CD4-positive, alpha-beta T cell (primary cell): Measurements from ENCODE around the gene MAN1A2. TPM values are rescaled to one million over a fixed set of nuclear protein-coding genes. Genes with fewer than 3 reads are reported as not detected.
A peak's percentile ranks its signal among the peaks of the same experiment; 100 is the strongest.

ENCODE experiments used
- ATAC-seq: fragments of 200-7000 bp; cut with Tn5 transposase; one replicate; pipeline ENCODE4 v1.10.0; 2022; ENCODE audit warnings: mild to moderate bottlenecking; ENCODE audit not compliant: poor library complexity
- CTCF ChIA-PET: fragments of 350-600 bp; sonication (Branson Sonifier 250); formaldehyde crosslinking; loops from one replicate; lab custom pipeline; 2021; ENCODE audit warnings: antibody characterized with exemption, inconsistent platforms; lab: Charles Lee
- POLR2A ChIA-PET: fragments of 350-600 bp; sonication (Branson Sonifier 250); formaldehyde crosslinking; loops from one replicate; lab custom pipeline; 2021; ENCODE audit warnings: antibody characterized with exemption, inconsistent platforms; lab: Charles Lee
- DNase-seq, 14 experiments: peaks; one replicate each; pipeline ENCODE4 v3.0.0-alpha.2; 2013 to 2020; ENCODE audit warnings: mixed read lengths in 2 of 14
- H3K27ac ChIP-seq, 2 donors: one replicate each; pipeline versions ENCODE4 v1.5.1 to v1.7.0; 2013; ENCODE audit warnings: low read length in 2 of 2, low read depth in 1 of 2, mild to moderate bottlenecking in 1 of 2
- H3K27me3 ChIP-seq, 2 experiments: 1 replicate in 1 of 2; 2 replicates in 1 of 2; pipeline versions ENCODE4 v1.6.1 to v1.7.0; 2013; ENCODE audit warnings: low read length in 2 of 2, control low read depth in 1 of 2, mild to moderate bottlenecking in 1 of 2, moderate library complexity in 1 of 2; ENCODE audit not compliant: insufficient read depth in 2 of 2, control insufficient read depth in 1 of 2
- H3K36me3 ChIP-seq: one replicate; pipeline ENCODE4 v1.6.1; 2013; ENCODE audit warnings: low read length, control low read depth; ENCODE audit not compliant: insufficient read depth
- H3K4me1 ChIP-seq: one replicate; pipeline ENCODE4 v1.6.1; 2013; ENCODE audit warnings: low read length, control low read depth; ENCODE audit not compliant: insufficient read depth
- H3K4me3 ChIP-seq: one replicate; pipeline ENCODE4 v1.5.1; 2013; ENCODE audit warnings: mild to moderate bottlenecking, low read length, moderate library complexity
- H3K9me3 ChIP-seq, 2 experiments: 1 replicate in 1 of 2; 2 replicates in 1 of 2; pipeline versions ENCODE4 v1.6.1 to v1.7.0; 2013; ENCODE audit warnings: low read length in 2 of 2, mild to moderate bottlenecking in 2 of 2, control low read depth in 1 of 2, moderate library complexity in 1 of 2; ENCODE audit not compliant: control insufficient read depth in 1 of 2, insufficient read depth in 1 of 2
- H3K27ac Mint-ChIP-seq: one replicate; pipeline ENCODE4 v1.8.0; 2020; ENCODE audit warnings: mixed read lengths
- H3K27me3 Mint-ChIP-seq: one replicate; pipeline ENCODE4 v1.8.0; 2021; ENCODE audit warnings: mixed read lengths
- H3K36me3 Mint-ChIP-seq: one replicate; pipeline ENCODE4 v1.8.0; 2021; ENCODE audit warnings: low read depth, mixed read lengths
- H3K4me1 Mint-ChIP-seq: one replicate; pipeline ENCODE4 v1.8.0; 2021; ENCODE audit warnings: low read depth, mixed read lengths
- H3K4me3 Mint-ChIP-seq: one replicate; pipeline ENCODE4 v1.8.0; 2020; ENCODE audit warnings: mild to moderate bottlenecking, mixed read lengths
- H3K9me3 Mint-ChIP-seq: one replicate; pipeline ENCODE4 v1.8.0; 2020; ENCODE audit warnings: mixed read lengths
- intact Hi-C, 2 experiments: fragments of 100-400 bp; cut with DNase I in 1 of 2; cut with micrococcal nuclease in 1 of 2; formaldehyde crosslinking; loops; one replicate each; pipeline versions ENCODE4 v1.15.1 to v1.9.0; 2023 to 2025; cut with DNase I, micrococcal nuclease
- total RNA-seq, 174 experiments: library from RNA in 2 of 174; stranded (reverse) in 2 of 174; gene quantifications; one replicate each; pipeline ENCODE4 v1.2.3 and lab custom pipeline; 2021 to 2026
- TF ChIP-seq, protein P1 (sequence below): fragments of 200-600 bp; IDR thresholded peaks from one replicate; pipeline ENCODE4 v1.8.0; 2022; ENCODE audit warnings: antibody characterized with exemption, mild to moderate bottlenecking

Gene MAN1A2
- total RNA-seq, 2 experiments from 2014 or later, result 45.6 to 49.7 TPM

DNA sequence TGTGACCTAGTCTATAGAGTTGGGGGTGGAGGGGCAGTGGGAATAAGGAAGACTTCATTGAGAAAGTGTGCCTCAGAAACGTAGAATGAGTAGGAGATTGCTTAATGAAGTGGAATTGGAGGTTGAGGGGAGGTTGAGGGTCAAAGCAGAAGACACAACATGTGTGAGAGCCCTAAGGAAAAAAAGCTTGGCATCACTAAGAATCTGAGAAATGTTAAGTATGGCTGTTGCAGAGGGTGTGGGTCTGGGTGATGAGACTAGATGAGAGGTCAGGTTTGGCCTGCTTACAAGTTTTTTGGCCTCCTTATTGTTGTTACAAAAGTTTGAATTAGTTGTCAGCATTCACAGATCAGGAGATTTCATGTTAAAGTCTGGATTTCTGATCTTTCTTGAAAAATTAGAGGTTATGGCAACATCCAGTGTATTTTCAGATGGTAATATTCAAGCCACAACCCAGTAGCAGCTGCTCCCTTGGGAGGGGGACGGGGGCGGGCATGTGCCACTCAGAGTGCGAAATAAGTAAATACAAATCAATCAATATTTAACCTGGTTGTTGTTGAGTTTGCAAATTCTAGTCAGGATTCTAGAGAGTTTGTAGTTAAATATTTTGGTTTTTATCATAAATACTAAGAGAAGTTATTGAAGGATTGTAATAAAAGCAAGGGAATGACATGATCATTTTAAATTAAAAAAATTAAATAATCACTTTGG lies 4.3 kb downstream of the MAN1A2 start:
- no peak for DNase-seq
- H3K36me3 Mint-ChIP-seq, result peaks cover 34% of the 10 kb centered on the region
- no peak overlapping the region for H3K27ac ChIP-seq
- TF ChIP-seq, protein P1, sequence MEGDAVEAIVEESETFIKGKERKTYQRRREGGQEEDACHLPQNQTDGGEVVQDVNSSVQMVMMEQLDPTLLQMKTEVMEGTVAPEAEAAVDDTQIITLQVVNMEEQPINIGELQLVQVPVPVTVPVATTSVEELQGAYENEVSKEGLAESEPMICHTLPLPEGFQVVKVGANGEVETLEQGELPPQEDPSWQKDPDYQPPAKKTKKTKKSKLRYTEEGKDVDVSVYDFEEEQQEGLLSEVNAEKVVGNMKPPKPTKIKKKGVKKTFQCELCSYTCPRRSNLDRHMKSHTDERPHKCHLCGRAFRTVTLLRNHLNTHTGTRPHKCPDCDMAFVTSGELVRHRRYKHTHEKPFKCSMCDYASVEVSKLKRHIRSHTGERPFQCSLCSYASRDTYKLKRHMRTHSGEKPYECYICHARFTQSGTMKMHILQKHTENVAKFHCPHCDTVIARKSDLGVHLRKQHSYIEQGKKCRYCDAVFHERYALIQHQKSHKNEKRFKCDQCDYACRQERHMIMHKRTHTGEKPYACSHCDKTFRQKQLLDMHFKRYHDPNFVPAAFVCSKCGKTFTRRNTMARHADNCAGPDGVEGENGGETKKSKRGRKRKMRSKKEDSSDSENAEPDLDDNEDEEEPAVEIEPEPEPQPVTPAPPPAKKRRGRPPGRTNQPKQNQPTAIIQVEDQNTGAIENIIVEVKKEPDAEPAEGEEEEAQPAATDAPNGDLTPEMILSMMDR, result no peak
- intact Hi-C loops, result no loop called here
- H3K4me1 Mint-ChIP-seq, result peaks cover 78% of the 10 kb centered on the region
- peak overlapping the region; percentile 59 for H3K4me3 Mint-ChIP-seq
- CTCF ChIA-PET, result no interaction called here
- peaks cover 0 to 7% of the 10 kb centered on the region in 2 experiments for H3K9me3 ChIP-seq
- H3K4me1 ChIP-seq, result peaks cover 10% of the 10 kb centered on the region
- no peaks in the 10 kb centered on the region for H3K27me3 ChIP-seq
- no peaks in the 10 kb centered on the region for H3K27me3 Mint-ChIP-seq
- POLR2A ChIA-PET, result no interaction called here
- no peak overlapping the region for H3K27ac Mint-ChIP-seq
- no peaks in the 10 kb centered on the region for H3K36me3 ChIP-seq
- no peak for ATAC-seq
- no peak overlapping the region for H3K4me3 ChIP-seq
- peaks cover 3% of the 10 kb centered on the region for H3K9me3 Mint-ChIP-seq

DNA sequence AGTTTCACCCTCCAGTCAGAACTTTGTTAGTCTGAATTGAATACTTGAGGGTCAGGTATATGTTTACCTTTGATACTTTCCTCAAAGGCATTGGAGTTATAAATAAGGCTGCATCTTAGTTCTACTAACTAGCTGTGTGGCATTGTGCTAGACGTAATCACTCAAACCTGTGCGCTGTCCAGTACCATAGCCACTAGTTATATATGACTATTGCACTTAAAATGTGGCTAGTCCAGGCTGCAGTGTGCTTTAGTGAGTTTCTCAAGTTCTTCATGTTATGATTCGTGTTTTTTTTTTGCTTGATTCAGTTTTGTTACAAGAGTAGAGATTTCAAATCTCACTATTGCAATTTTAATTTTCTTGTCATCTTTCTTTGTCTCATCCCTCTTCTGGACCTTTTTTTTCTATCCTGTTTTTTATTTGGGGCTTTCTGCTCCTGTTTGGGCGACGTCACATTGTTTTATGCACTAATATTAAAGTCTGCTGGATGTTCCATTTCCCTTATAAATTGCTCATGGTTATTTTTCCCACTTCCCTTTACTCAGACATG lies 5.7 kb downstream of the MAN1A2 start:
- intact Hi-C loops, result no loop called here
- POLR2A ChIA-PET, result no interaction called here
- H3K36me3 Mint-ChIP-seq, result peaks cover 30% of the 10 kb centered on the region

DNA sequence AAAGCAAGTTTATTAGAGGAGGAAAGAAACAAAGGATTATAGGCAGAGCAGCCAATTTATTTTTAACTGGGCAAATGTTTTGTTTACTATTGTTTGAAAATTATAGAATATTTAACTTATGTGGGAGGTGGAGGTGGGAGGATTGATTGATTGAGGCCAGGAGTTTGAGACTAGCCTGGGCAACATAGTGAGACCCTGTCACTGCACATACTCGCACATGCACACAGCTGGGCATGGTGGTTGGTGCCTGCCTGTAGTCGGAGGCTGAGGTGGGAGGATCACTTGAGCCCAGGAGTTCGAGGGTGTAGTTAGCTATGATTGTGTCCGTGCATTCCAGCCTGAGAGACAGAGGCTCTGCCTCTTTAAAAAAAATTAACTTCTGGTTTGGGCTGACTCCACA lies 6.7 kb downstream of the MAN1A2 start:
- no peak for DNase-seq
- peaks cover 10% of the 10 kb centered on the region for H3K4me1 ChIP-seq
- H3K4me3 ChIP-seq, result no peak overlapping the region
- H3K36me3 ChIP-seq, result no peaks in the 10 kb centered on the region
- H3K27me3 Mint-ChIP-seq, result no peaks in the 10 kb centered on the region
- H3K36me3 Mint-ChIP-seq, result peaks cover 28% of the 10 kb centered on the region
- H3K9me3 ChIP-seq, result peaks cover 0 to 11% of the 10 kb centered on the region in 2 experiments
- H3K27ac Mint-ChIP-seq, result peak overlapping the region; percentile 25
- TF ChIP-seq, protein P1, result no peak
- H3K4me3 Mint-ChIP-seq, result peak overlapping the region; percentile 43
- POLR2A ChIA-PET, result interaction anchor here (1.0 kb wide), 1 partner anchor 11 kb away, joined by 3 read pairs; no protein-coding TSS in a partner anchor
- H3K9me3 Mint-ChIP-seq, result peaks cover 3% of the 10 kb centered on the region
- CTCF ChIA-PET, result no interaction called here
- intact Hi-C loops, result no loop called here
- peaks cover 72% of the 10 kb centered on the region for H3K4me1 Mint-ChIP-seq
- ATAC-seq, result no peak
- H3K27ac ChIP-seq, result no peak overlapping the region
- no peaks in the 10 kb centered on the region for H3K27me3 ChIP-seq

More for the DNA sequence above, 5.7 kb downstream of the MAN1A2 start:
- H3K4me3 ChIP-seq, result no peak overlapping the region
- DNase-seq (no peak), ATAC-seq (no peak)
- H3K4me1 ChIP-seq, result peaks cover 10% of the 10 kb centered on the region
- Mint-ChIP-seq H3K4me3 (peak overlapping the region; percentile 55), H3K9me3 (peaks cover 3% of the 10 kb centered on the region), H3K4me1 (peaks cover 74% of the 10 kb centered on the region), H3K27ac (peak overlapping the region; percentile 25), H3K27me3 (no peaks in the 10 kb centered on the region)
- TF ChIP-seq, protein P1, result no peak
- H3K36me3 ChIP-seq, result no peaks in the 10 kb centered on the region
- CTCF ChIA-PET, result no interaction called here
- H3K27ac ChIP-seq, result no peak overlapping the region
- H3K27me3 ChIP-seq, result no peaks in the 10 kb centered on the region
- H3K9me3 ChIP-seq, result peaks cover 0 to 10% of the 10 kb centered on the region in 2 experiments
